GM19023 (cell line): Measurements from ENCODE around the gene INPP4B.

ENCODE experiments used
- ATAC-seq: cut with Tn5 transposase; IDR thresholded peaks from one replicate; pipeline ENCODE4 v1.9.1; 2021; ENCODE audit warnings: mild to moderate bottlenecking, moderate library complexity; ENCODE audit not compliant: unreplicated experiment

INPP4B gene

GRCh38 chr4:142485452-142485851 lies 360.6 kb downstream of the INPP4B start:
- no peak for ATAC-seq

- ATAC-seq = no peak
Observed at GRCh38 chr4:142480244-142480643, 365.9 kb downstream of the INPP4B start.

GRCh38 chr4:142475663-142476062 lies 370.4 kb downstream of the INPP4B start:
- ATAC-seq = no peak

- no peak for ATAC-seq
Observed at GRCh38 chr4:142474398-142475087, 371.6 kb downstream of the INPP4B start.

GRCh38 chr4:142473960-142474338 lies 372.2 kb downstream of the INPP4B start:
- ATAC-seq = no peak

GRCh38 chr4:142473218-142473959 lies 372.7 kb downstream of the INPP4B start:
- no peak for ATAC-seq

GRCh38 chr4:142467088-142467487 lies 379.0 kb downstream of the INPP4B start:
- ATAC-seq = no peak

- no peak for ATAC-seq
Observed at GRCh38 chr4:142465526-142465925, 380.6 kb downstream of the INPP4B start.

- ATAC-seq = no peak
Observed at GRCh38 chr4:142463206-142463605, 382.9 kb downstream of the INPP4B start.

- ATAC-seq = no peak
Observed at GRCh38 chr4:142452161-142452855, 393.8 kb downstream of the INPP4B start.

- ATAC-seq = no peak
Observed at GRCh38 chr4:142449771-142450373, 396.2 kb downstream of the INPP4B start.

GRCh38 chr4:142447009-142447408 lies 399.1 kb downstream of the INPP4B start:
- ATAC-seq = no peak

GRCh38 chr4:142443469-142443868 lies 402.6 kb downstream of the INPP4B start:
- ATAC-seq = no peak

GRCh38 chr4:142440093-142440492 lies 406.0 kb downstream of the INPP4B start:
- no peak for ATAC-seq

- ATAC-seq = no peak
Observed at GRCh38 chr4:142435599-142436235, 410.4 kb downstream of the INPP4B start.

- no peak for ATAC-seq
Observed at GRCh38 chr4:142434519-142435224, 411.4 kb downstream of the INPP4B start.

GRCh38 chr4:142428715-142429114 lies 417.4 kb downstream of the INPP4B start:
- ATAC-seq = no peak

GRCh38 chr4:142427456-142427855 lies 418.6 kb downstream of the INPP4B start:
- no peak for ATAC-seq

- no peak for ATAC-seq
Observed at GRCh38 chr4:142423861-142424260, 422.2 kb downstream of the INPP4B start.

GRCh38 chr4:142420311-142421095 lies 425.6 kb downstream of the INPP4B start:
- no peak for ATAC-seq
